SK-N-SH treated with all-trans-retinoic acid at 6 μM for 48 hours (cell line): ENCODE results near the gene BNC2.

ENCODE experiments used
- ESRRG ChIP-seq: fragments of 250-450 bp; sonication (Bioruptor Pico); IDR thresholded peaks from 2 replicates; pipeline ENCODE4 v1.6.1; 2021; ENCODE audit warnings: mild to moderate bottlenecking
- GLIS3 ChIP-seq: fragments of 250-450 bp; sonication (Bioruptor Pico); IDR thresholded peaks from 2 replicates; pipeline ENCODE4 v1.5.0; 2020; ENCODE audit warnings: mild to moderate bottlenecking, moderate library complexity
- ISL1 ChIP-seq: fragments of 250-450 bp; sonication (Bioruptor Pico); IDR thresholded peaks from 2 replicates; pipeline ENCODE4 v2.1.2; 2022; ENCODE audit warnings: mild to moderate bottlenecking, moderate library complexity
- OSR1 ChIP-seq: fragments of 250-450 bp; sonication (Bioruptor Pico); IDR thresholded peaks from 2 replicates; pipeline ENCODE4 v1.8.0; 2022; ENCODE audit warnings: moderate library complexity, mild to moderate bottlenecking, inconsistent platforms
- RARB ChIP-seq: fragments of 250-450 bp; sonication (Bioruptor Pico); IDR thresholded peaks from 2 replicates; pipeline ENCODE4 v1.8.0; 2021; ENCODE audit warnings: mild to moderate bottlenecking, moderate library complexity
- TCF4 ChIP-seq: fragments of 250-450 bp; sonication (Bioruptor Pico); IDR thresholded peaks from 2 replicates; pipeline ENCODE4 v1.8.0; 2021; ENCODE audit warnings: mild to moderate bottlenecking, moderate library complexity, borderline replicate concordance
- TF ChIP-seq, protein P1 (sequence below): fragments of 250-450 bp; sonication (Bioruptor Pico); IDR thresholded peaks from 2 replicates; pipeline ENCODE4 v1.8.0; 2020; ENCODE audit warnings: mild to moderate bottlenecking, moderate library complexity, borderline replicate concordance
- TF ChIP-seq, protein P2 (sequence below): fragments of 250-450 bp; sonication (Bioruptor Pico); IDR thresholded peaks from 2 replicates; pipeline ENCODE4 v1.8.0; 2021; ENCODE audit warnings: low read depth, mild to moderate bottlenecking, moderate library complexity, borderline replicate concordance
- TF ChIP-seq, protein P3 (sequence below): fragments of 250-450 bp; sonication (Bioruptor Pico); IDR thresholded peaks from 2 replicates; pipeline ENCODE4 v1.5.1; 2021; ENCODE audit warnings: mild to moderate bottlenecking, moderate library complexity

DNA sequence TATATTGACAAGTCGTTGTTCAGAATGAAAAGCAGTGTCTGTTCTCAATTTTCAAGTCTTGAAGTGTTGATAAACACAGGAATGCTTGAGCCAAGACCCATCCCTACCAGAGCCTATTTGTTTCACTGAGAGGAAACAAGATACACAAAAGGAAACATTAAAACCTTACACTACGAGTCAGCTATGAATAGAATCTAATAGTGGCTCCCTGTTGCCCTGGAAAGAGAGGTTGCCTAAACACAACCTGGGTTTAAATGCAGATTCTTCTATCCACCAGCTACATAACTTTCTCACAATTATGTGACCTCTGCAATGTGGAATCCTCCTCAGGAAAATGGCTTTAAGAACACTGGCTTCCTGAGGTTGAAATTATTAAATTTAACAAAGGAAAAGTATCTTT lies 29.1 kb upstream of the BNC2 start:
- TF ChIP-seq, protein P1, sequence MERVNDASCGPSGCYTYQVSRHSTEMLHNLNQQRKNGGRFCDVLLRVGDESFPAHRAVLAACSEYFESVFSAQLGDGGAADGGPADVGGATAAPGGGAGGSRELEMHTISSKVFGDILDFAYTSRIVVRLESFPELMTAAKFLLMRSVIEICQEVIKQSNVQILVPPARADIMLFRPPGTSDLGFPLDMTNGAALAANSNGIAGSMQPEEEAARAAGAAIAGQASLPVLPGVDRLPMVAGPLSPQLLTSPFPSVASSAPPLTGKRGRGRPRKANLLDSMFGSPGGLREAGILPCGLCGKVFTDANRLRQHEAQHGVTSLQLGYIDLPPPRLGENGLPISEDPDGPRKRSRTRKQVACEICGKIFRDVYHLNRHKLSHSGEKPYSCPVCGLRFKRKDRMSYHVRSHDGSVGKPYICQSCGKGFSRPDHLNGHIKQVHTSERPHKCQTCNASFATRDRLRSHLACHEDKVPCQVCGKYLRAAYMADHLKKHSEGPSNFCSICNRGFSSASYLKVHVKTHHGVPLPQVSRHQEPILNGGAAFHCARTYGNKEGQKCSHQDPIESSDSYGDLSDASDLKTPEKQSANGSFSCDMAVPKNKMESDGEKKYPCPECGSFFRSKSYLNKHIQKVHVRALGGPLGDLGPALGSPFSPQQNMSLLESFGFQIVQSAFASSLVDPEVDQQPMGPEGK (CRISPR knock-in tag): no peak
- TF ChIP-seq TCF4 (CRISPR knock-in tag) (no peak), ESRRG (CRISPR knock-in tag) (no peak), OSR1 (CRISPR knock-in tag) (no peak), GLIS3 (no peak), RARB (CRISPR knock-in tag) (no peak), ISL1 (CRISPR knock-in tag) (no peak)
- TF ChIP-seq, protein P2, sequence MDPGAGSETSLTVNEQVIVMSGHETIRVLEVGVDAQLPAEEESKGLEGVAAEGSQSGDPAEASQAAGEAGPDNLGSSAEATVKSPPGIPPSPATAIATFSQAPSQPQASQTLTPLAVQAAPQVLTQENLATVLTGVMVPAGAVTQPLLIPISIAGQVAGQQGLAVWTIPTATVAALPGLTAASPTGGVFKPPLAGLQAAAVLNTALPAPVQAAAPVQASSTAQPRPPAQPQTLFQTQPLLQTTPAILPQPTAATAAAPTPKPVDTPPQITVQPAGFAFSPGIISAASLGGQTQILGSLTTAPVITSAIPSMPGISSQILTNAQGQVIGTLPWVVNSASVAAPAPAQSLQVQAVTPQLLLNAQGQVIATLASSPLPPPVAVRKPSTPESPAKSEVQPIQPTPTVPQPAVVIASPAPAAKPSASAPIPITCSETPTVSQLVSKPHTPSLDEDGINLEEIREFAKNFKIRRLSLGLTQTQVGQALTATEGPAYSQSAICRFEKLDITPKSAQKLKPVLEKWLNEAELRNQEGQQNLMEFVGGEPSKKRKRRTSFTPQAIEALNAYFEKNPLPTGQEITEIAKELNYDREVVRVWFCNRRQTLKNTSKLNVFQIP (CRISPR knock-in tag): no peak
- TF ChIP-seq, protein P3, sequence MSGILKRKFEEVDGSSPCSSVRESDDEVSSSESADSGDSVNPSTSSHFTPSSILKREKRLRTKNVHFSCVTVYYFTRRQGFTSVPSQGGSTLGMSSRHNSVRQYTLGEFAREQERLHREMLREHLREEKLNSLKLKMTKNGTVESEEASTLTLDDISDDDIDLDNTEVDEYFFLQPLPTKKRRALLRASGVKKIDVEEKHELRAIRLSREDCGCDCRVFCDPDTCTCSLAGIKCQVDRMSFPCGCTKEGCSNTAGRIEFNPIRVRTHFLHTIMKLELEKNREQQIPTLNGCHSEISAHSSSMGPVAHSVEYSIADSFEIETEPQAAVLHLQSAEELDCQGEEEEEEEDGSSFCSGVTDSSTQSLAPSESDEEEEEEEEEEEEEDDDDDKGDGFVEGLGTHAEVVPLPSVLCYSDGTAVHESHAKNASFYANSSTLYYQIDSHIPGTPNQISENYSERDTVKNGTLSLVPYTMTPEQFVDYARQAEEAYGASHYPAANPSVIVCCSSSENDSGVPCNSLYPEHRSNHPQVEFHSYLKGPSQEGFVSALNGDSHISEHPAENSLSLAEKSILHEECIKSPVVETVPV (CRISPR knock-in tag): no peak
